ENCODE measurements around the gene FCSK.
A peak's percentile ranks its signal among the peaks of the same experiment; 100 is the strongest.
"Not testable (repeated sequence)": the region's sequence is repeated elsewhere in the genome, so short reads cannot be mapped to it uniquely, and the experiment has no call there.

FCSK gene

GRCh38 chr16:70454222-70455034, at the start of gene FCSK:
Gene FCSK (plus strand): TSS chr16:70454595. CDS start chr16:70463191, 8,596 bp downstream.
- no peaks in the 10 kb centered on the region for H3K27me3 ChIP-seq (ENCODE audit: control insufficient read depth, insufficient read depth, low read length)
- peak within 1 kb of the TSS; percentile 98 for H3K27ac ChIP-seq (ENCODE audit: low read depth, low read length)
- H3K4me1 ChIP-seq (ENCODE audit: control insufficient read depth, insufficient read depth, low read length) = no peaks in the 10 kb centered on the region
- peak within 1 kb of the TSS; percentile 84 for H3K4me3 ChIP-seq (ENCODE audit: low read depth, low read length)
- H3K36me3 ChIP-seq (ENCODE audit: control insufficient read depth, insufficient read depth, low read length) = no peaks in the 10 kb centered on the region
- no peaks in the 10 kb centered on the region for H3K9me3 ChIP-seq (ENCODE audit: control insufficient read depth, insufficient read depth, low read length)
- peak within 1 kb of the TSS; percentile 99 for H3K9ac ChIP-seq (ENCODE audit: low read depth, low read length)

GRCh38 chr16:70406104-70406503, 48.3 kb upstream of the FCSK start:
- not testable (repeated sequence) for H3K36me3 ChIP-seq (ENCODE audit: control insufficient read depth, insufficient read depth, low read length); H3K27ac ChIP-seq (ENCODE audit: low read depth, low read length); H3K4me3 ChIP-seq (ENCODE audit: low read depth, low read length); H3K9me3 ChIP-seq (ENCODE audit: control insufficient read depth, insufficient read depth, low read length); H3K9ac ChIP-seq (ENCODE audit: low read depth, low read length); H3K27me3 ChIP-seq (ENCODE audit: control insufficient read depth, insufficient read depth, low read length)
- H3K4me1 ChIP-seq (ENCODE audit: control insufficient read depth, insufficient read depth, low read length) = peaks cover 17% of the 10 kb centered on the region

DNA sequence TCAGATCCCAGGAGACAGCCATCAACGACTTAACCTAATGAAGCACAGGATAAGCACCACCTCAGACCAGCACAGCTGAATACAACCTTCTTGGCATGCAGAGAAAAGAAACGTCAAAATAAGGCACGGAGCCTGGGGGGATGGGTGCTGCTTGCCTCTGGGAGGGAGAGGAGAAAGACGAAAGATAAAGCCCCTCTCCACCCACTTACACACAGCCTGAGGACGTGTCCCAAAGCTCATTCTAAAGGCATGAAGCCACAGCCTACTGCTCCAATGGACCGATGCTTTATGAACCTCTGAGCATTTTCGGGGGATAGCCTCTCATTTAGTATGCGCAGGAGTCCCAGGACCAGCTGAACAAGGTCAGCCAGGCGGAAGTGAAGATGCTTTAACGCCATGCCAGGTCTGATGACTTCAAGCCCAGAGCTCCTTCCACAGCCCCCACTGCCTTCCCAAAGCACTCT, 46.6 kb upstream of the FCSK start:
- H3K9ac ChIP-seq (ENCODE audit: low read depth, low read length) = peak overlapping the region; percentile 2; the same call in 1 of the 2 replicates
- H3K27me3 ChIP-seq (ENCODE audit: control insufficient read depth, insufficient read depth, low read length) = no peaks in the 10 kb centered on the region
- H3K36me3 ChIP-seq (ENCODE audit: control insufficient read depth, insufficient read depth, low read length) = peaks cover 6% of the 10 kb centered on the region; the same call in 1 of the 2 replicates
- H3K4me3 ChIP-seq (ENCODE audit: low read depth, low read length) = no peak overlapping the region
- no peak overlapping the region for H3K27ac ChIP-seq (ENCODE audit: low read depth, low read length)
- H3K9me3 ChIP-seq (ENCODE audit: control insufficient read depth, insufficient read depth, low read length) = no peaks in the 10 kb centered on the region
- peaks cover 17% of the 10 kb centered on the region for H3K4me1 ChIP-seq (ENCODE audit: control insufficient read depth, insufficient read depth, low read length)

DNA sequence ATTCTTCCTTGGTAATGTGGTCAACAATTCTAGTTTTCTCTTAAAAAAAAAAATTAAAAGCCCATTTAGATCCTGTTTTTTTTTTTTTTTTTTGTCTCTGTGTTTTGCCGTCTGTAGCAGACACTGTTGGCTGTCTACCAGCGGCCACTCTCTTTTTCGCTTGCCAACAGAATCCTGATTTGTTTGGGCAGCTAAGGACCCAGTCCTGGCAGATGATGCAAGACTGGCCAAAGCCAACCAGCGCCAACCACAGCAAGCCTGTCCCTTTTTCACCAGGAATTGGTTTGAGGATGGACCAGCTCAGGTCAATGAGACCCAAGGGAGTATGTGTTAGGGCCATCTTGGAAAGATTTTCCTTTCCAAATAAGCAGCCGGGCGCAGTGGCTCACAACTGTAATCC, 43.7 kb upstream of the FCSK start:
- H3K36me3 ChIP-seq (ENCODE audit: control insufficient read depth, insufficient read depth, low read length) = peaks cover 6% of the 10 kb centered on the region; the same call in 1 of the 2 replicates
- no peak overlapping the region for H3K9ac ChIP-seq (ENCODE audit: low read depth, low read length)
- no peaks in the 10 kb centered on the region for H3K9me3 ChIP-seq (ENCODE audit: control insufficient read depth, insufficient read depth, low read length)
- H3K4me1 ChIP-seq (ENCODE audit: control insufficient read depth, insufficient read depth, low read length) = peaks cover 17% of the 10 kb centered on the region
- H3K4me3 ChIP-seq (ENCODE audit: low read depth, low read length) = no peak overlapping the region
- no peaks in the 10 kb centered on the region for H3K27me3 ChIP-seq (ENCODE audit: control insufficient read depth, insufficient read depth, low read length)
- no peak overlapping the region for H3K27ac ChIP-seq (ENCODE audit: low read depth, low read length)

DNA sequence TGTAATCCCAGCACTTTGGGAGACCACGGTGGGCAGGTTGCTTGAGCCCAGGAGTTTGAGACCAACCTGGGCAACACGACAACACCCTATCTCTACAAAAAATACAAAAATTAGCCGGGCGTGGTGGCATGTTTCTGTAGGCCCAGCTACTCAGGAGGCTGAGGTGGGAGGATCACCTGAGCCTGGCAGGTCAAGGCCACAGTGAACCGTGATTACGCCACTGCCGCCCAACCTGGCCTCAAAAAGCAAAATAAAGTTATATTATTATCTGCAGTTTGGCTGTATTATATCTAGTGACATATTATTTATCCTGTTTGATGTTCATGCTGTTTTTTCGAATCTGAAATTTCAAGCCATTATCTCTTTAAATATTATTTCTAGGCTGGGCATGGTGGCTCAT, 42.0 kb upstream of the FCSK start:
- peaks cover 6% of the 10 kb centered on the region; the same call in 1 of the 2 replicates for H3K36me3 ChIP-seq (ENCODE audit: control insufficient read depth, insufficient read depth, low read length)
- peaks cover 20% of the 10 kb centered on the region for H3K4me1 ChIP-seq (ENCODE audit: control insufficient read depth, insufficient read depth, low read length)

DNA sequence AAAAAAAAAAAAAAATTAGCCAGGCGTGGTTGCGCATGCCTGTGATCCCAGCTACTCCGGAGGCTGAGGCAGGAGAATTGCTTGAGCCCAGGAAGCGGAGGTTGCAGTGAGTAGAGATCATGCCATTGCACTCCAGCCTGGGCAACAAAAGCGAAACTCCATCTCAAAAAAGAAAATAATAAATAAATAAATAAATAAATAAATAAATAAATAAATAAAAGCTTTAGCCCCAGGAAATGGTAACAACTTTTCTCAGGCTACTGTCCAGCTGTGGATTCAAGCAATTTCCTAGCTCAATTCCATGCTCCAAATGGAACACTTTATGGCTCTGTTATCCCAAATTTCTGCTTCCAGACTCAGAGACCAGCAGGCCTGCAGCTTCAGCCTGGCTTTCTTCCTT, 40.8 kb upstream of the FCSK start:
- not testable (repeated sequence) for H3K36me3 ChIP-seq (ENCODE audit: control insufficient read depth, insufficient read depth, low read length); H3K4me3 ChIP-seq (ENCODE audit: low read depth, low read length); H3K27ac ChIP-seq (ENCODE audit: low read depth, low read length); H3K9me3 ChIP-seq (ENCODE audit: control insufficient read depth, insufficient read depth, low read length); H3K9ac ChIP-seq (ENCODE audit: low read depth, low read length); H3K27me3 ChIP-seq (ENCODE audit: control insufficient read depth, insufficient read depth, low read length)
- H3K4me1 ChIP-seq (ENCODE audit: control insufficient read depth, insufficient read depth, low read length) = peaks cover 11% of the 10 kb centered on the region

More for the DNA sequence above, 42.0 kb upstream of the FCSK start:
- Histone ChIP-seq H3K4me3 (ENCODE audit: low read depth, low read length) (no peak overlapping the region), H3K27me3 (ENCODE audit: control insufficient read depth, insufficient read depth, low read length) (no peaks in the 10 kb centered on the region), H3K27ac (ENCODE audit: low read depth, low read length) (no peak overlapping the region), H3K9ac (ENCODE audit: low read depth, low read length) (no peak overlapping the region), H3K9me3 (ENCODE audit: control insufficient read depth, insufficient read depth, low read length) (no peaks in the 10 kb centered on the region)

DNA sequence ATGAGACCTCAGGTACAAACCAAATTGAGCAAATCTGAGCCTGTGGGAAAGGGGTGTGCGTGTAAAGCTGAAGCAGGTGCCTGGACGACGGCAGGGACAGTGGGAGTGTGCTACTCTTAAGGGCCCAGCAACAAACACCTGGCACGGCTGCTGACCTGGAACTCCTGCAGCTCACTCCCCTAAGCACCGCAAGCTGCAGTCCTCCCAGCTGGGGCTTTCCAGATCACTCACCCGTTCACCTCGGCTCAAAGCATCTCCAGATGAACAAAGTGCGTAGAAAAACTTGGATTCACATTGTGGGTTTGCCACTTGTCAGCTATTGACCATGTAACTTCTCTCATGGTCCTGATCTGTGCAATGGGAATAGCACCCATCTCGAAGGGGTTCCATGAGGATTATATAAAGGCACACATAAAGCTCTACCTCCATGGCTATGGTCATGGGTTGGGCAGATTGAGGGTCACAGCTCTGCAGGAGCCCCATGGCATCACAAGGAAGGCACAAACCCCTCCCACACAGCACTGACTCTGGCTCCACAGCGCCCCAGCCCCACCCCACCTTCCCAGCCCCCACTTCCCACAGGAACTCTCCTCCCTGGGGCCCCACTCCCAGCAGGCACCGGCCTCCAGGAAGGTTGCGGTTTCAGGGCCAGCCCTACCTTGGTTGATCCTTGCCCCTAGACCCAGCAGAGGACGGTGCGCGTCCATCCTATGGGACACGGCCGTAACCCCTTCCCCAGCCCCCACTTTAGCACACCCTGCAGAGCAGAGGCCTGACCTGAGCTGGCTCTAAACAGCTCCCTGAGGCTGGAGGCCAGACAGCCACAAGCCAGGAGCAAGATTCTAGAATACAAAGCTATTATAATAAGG, 37.4 kb upstream of the FCSK start:
- Histone ChIP-seq H3K9ac (ENCODE audit: low read depth, low read length) (no peak overlapping the region; the same call in 1 of the 2 replicates), H3K27me3 (ENCODE audit: control insufficient read depth, insufficient read depth, low read length) (no peaks in the 10 kb centered on the region), H3K36me3 (ENCODE audit: control insufficient read depth, insufficient read depth, low read length) (peaks cover 7% of the 10 kb centered on the region; the same call in 1 of the 2 replicates), H3K4me3 (ENCODE audit: low read depth, low read length) (no peak overlapping the region), H3K27ac (ENCODE audit: low read depth, low read length) (no peak overlapping the region), H3K4me1 (ENCODE audit: control insufficient read depth, insufficient read depth, low read length) (peaks cover 24% of the 10 kb centered on the region), H3K9me3 (ENCODE audit: control insufficient read depth, insufficient read depth, low read length) (no peaks in the 10 kb centered on the region)

GRCh38 chr16:70417661-70418060, 36.7 kb upstream of the FCSK start:
- Histone ChIP-seq H3K9me3 (ENCODE audit: control insufficient read depth, insufficient read depth, low read length) (no peaks in the 10 kb centered on the region), H3K36me3 (ENCODE audit: control insufficient read depth, insufficient read depth, low read length) (peaks cover 5% of the 10 kb centered on the region; the same call in 1 of the 2 replicates), H3K9ac (ENCODE audit: low read depth, low read length) (no peak overlapping the region), H3K4me3 (ENCODE audit: low read depth, low read length) (no peak overlapping the region), H3K27me3 (ENCODE audit: control insufficient read depth, insufficient read depth, low read length) (no peaks in the 10 kb centered on the region), H3K4me1 (ENCODE audit: control insufficient read depth, insufficient read depth, low read length) (peaks cover 24% of the 10 kb centered on the region), H3K27ac (ENCODE audit: low read depth, low read length) (no peak overlapping the region)

DNA sequence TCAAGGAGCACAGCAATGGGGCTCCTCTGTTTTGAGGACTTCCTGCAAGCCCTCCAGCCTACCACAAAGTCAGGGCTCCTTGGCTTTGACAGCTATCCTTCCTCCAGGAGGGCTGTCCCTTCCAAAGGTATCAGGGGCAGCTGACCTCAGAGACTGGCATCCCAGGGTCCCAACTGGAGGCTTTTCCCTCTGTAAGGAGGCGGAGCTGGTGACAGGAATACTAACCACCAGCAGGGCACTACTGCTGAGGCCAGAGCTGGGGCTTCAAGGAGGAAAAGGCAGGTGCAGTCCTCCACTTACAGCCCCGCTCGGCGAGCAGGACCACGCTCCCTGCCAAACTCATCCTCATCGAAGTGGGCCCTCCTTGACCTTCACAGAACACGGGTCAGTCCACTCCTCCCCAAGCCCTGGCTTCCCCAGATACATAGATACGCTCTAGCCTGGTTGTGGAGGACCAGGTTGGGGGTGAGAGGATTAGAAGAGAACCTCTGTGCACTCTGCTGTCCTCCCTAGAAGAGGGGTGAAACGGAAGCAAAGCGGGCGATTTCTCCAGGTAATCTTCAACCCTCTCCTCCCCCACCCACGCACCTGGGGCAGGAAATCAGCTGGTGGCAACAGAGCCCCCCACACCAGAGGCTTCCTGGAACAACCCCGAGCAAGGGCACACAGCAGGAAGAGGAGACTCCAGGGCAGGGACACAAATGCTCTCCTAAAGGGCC, 36.0 kb upstream of the FCSK start:
- H3K36me3 ChIP-seq (ENCODE audit: control insufficient read depth, insufficient read depth, low read length) = peaks cover 5% of the 10 kb centered on the region; the same call in 1 of the 2 replicates
- no peak overlapping the region for H3K9ac ChIP-seq (ENCODE audit: low read depth, low read length)
- no peak overlapping the region for H3K27ac ChIP-seq (ENCODE audit: low read depth, low read length)
- H3K4me1 ChIP-seq (ENCODE audit: control insufficient read depth, insufficient read depth, low read length) = peaks cover 24% of the 10 kb centered on the region
- H3K4me3 ChIP-seq (ENCODE audit: low read depth, low read length) = no peak overlapping the region
- H3K9me3 ChIP-seq (ENCODE audit: control insufficient read depth, insufficient read depth, low read length) = no peaks in the 10 kb centered on the region
- no peaks in the 10 kb centered on the region for H3K27me3 ChIP-seq (ENCODE audit: control insufficient read depth, insufficient read depth, low read length)

DNA sequence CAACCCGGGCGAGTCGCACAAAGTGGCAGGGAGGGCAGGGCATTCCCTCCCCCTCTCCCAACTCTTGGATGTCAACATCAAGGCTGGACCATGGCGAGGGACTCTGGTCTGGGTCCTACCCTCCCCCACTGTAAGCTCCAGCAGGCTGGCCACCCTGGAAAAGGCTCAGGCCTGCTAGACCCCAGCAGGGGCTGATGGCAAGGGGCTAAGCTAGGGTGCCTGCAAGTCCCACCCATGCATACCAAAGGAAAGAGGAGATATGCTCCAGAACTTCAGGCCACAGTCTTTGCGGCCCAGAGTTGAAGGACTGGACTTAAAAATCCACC, 35.4 kb upstream of the FCSK start:
- no peak overlapping the region for H3K9ac ChIP-seq (ENCODE audit: low read depth, low read length)
- H3K9me3 ChIP-seq (ENCODE audit: control insufficient read depth, insufficient read depth, low read length) = no peaks in the 10 kb centered on the region
- no peak overlapping the region for H3K4me3 ChIP-seq (ENCODE audit: low read depth, low read length)
- no peak overlapping the region for H3K27ac ChIP-seq (ENCODE audit: low read depth, low read length)
- H3K27me3 ChIP-seq (ENCODE audit: control insufficient read depth, insufficient read depth, low read length) = no peaks in the 10 kb centered on the region
- H3K36me3 ChIP-seq (ENCODE audit: control insufficient read depth, insufficient read depth, low read length) = peaks cover 5% of the 10 kb centered on the region; the same call in 1 of the 2 replicates
- peaks cover 24% of the 10 kb centered on the region for H3K4me1 ChIP-seq (ENCODE audit: control insufficient read depth, insufficient read depth, low read length)
